Stimulated activated CD8-positive, alpha-beta memory T cell treated with anti-CD3 and anti-CD28 coated beads, Interleukin-4, amount 100 ng/mL, for 24 hours (primary cell): ENCODE measurements around the gene FBXL7.

Experiments
- DNase-seq: peaks from one replicate; pipeline ENCODE4 v3.0.0-alpha.2; 2020; ENCODE audit warnings: low read depth

The FBXL7 gene

GRCh38 chr5:15499528-15500324 lies at the start of gene FBXL7:
Gene FBXL7, plus strand, starts transcription at chr5:15500180.
- DNase-seq, result no peak

DNA sequence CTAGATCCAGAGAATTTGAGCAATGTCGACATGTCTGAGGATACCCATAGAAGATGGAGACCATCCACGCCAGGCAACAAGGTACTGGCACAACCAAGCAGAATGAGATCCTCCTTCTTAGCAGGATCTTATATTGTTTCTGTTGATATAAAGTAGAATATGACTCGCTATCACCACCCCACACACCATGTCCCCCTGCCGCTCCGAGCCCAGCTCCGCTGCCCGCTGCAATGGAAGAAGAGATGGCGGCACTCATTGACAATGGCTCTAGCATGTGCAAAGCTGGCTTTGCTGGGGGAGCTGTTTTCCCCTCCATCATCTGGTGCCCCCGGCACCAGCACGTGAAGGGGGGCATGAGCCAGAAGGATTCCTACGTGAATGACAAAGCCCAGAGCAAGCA lies 49.5 kb upstream of the FBXL7 start:
- DNase-seq, result no peak

DNA sequence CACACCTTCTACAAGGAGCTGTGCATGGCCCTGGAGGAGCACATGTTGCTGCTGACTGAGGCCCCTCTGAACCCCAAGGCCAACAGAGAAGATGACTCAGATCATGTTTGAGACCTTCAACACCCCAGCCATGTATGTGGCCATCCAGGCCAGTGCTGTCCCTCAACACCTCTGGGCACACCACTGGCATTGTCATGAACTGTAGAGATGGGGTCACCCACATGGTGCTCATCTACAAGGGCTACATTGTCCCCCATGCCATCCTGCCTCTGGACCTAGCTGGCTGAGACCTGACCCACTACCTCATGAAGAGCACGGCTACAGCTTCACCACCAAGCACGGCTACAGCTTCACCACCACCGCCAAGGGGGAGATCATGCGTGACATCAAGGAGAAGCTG lies 49.0 kb upstream of the FBXL7 start:
- no peak for DNase-seq

DNA sequence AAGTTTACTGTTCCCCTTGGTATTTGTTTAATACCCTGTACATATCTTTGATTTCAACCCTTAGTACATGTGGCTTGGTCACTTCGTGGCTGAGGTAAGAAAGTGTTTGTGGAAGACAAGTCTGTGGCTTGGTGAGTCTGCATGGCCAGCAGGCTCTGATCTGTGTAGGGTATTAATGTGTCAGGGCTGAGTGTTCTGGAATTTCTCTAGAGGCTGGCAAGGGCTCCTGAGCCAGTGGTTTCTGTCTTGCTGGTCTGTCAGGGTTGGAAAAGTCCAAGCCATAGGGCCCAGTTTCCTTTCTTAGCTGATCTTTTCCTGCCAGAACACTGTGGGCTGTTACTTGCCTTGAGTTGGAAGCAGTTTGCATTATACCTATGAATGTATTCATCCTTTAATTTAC lies 48.0 kb upstream of the FBXL7 start:
- no peak for DNase-seq

DNA sequence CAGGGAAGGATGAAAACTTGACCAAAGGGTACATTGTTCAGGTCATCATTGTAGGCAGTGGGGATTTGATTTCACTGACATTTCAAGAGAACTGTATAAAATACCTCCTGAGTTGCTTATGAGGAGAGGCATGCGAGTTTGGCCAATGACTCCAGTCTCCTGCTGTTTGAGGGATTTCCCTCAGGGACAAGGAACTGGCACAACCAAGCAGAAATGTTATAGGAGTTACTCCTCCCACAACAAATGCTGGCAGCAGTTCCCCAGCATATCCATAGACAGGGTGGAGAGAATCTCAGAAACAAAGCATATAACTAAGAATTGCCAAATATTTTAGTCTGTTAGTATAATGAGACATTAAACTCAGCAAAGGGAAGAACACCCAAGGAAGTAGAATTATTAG lies 47.2 kb upstream of the FBXL7 start:
- DNase-seq, result no peak

DNA sequence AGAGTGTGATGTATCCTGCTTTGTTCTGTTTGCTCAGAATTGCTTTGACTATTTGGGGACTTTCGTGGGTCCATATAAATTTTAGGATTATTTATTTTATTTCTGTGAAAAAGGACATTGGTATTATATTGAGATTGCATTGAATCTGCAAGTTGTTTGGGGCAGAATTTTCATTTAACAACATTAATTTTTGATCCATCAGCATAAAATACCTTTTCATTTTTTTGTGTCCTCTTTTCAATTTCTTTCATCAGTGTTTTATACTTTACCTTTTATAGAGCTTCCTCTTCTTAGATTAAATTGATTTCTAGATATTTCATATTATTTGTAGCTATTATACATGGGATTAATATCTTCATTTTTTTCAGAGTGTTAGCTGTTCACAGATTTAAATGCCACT lies 40.8 kb upstream of the FBXL7 start:
- no peak for DNase-seq

- no peak for DNase-seq
These were observed 36.6 kb upstream of the FBXL7 start for GRCh38 chr5:15463231-15463980.

DNA sequence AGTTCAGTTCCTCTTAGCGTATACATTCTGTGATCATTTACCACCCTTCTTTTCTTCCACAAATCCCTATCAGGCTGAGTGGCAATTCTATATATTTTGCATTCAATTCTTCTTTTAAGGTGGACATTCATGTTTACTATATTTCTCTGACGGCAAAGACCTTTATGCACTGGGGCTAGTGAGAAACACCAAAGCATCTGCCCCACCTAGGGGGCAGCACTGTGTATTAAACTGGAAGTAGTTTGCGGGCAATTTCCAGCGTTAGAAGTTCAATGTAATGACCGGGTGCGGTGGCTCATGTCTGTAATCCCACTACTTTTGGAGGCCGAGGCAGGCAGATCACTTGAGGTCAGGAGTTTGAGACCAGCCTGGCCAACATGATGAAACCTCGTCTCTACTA lies 27.9 kb upstream of the FBXL7 start:
- DNase-seq, result no peak

GRCh38 chr5:15474143-15474719 lies 25.7 kb upstream of the FBXL7 start:
- no peak for DNase-seq

- no peak for DNase-seq
These were observed 24.6 kb upstream of the FBXL7 start for GRCh38 chr5:15475367-15475766.

DNA sequence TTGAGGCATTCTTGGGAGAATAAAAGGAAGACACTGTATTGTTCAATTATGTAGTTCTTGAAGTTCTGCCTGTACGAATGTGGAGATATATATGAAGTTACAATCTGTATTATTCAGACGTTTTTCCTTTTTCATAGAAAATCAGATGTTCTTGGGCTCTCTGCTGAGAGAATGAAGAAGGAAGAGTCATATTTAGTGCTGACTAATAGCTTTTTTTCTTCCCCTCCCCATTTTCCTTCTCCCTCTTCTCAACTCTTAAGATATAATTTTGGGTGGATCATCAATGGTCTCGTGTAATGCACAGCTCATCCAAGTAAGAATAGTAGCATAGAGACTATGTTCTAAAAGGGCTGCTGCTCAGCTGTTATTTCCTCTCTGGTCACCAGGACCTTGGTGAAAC lies 23.0 kb upstream of the FBXL7 start:
- DNase-seq, result no peak

DNA sequence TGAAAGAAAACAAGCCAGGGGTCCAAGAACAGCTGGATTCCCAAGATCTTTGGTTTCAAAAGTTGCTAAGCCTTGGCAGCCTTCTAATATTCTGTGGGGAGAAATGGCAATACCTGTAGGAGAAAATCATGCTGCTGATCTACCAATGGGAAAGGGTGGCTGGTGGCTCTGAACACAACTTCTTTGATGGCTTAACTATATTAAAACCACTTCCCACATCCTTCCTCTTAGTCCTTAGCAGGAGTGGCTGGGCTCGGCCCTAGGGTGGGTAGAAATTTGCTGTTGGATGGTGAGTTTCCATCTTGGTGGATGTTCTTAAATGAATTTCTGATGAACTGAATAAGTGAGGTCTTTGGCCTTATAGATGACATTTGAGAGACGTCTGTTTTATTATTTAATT lies 19.5 kb upstream of the FBXL7 start:
- DNase-seq, result no peak

- DNase-seq, result no peak
These were observed 16.5 kb upstream of the FBXL7 start for GRCh38 chr5:15483351-15484097.

- no peak for DNase-seq
These were observed 12.8 kb upstream of the FBXL7 start for GRCh38 chr5:15487228-15487627.

- DNase-seq, result no peak
These were observed 10.3 kb upstream of the FBXL7 start for GRCh38 chr5:15489571-15490235.

DNA sequence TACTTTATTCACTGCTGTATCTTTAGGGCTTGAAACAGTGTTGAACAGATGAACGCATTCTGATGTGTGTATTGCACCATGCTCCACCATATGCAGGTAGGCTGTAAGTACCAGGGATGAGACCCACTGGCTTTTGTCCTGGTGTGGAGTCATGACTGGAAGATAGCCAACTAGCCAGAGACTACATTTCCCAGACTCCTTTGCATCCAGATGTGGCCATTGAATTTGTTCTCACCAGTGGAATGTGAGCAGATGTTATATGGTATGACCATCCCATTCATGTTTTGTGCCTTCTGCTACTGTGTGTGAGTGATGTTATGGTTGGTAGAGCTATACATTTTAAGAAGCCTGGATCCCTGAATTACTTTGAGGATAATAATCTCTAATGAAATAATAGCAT lies 7.4 kb upstream of the FBXL7 start:
- DNase-seq, result no peak

- no peak for DNase-seq
These were observed 6.5 kb upstream of the FBXL7 start for GRCh38 chr5:15493501-15493900.

- DNase-seq, result no peak
These were observed 5.0 kb upstream of the FBXL7 start for GRCh38 chr5:15495026-15495425.

DNA sequence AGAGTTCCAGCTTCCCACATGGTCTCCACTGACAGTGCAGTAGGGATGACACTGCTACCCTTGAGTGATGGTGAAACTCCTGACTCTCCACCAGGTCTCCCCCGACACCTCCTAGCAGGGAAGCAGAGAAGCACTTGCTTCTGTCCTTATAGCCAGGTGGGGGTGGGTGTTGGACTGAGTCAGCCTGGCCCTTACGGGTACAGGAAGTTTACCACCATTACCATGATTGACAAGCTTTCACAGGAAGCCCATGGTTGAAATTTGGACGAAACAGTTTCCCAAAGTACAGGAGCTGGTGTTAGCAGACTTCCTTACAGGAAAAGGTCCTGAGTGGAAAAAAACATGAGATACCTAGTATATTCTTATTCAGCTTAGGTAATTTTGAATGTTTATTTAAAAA lies 3.1 kb upstream of the FBXL7 start:
- DNase-seq, result no peak

DNA sequence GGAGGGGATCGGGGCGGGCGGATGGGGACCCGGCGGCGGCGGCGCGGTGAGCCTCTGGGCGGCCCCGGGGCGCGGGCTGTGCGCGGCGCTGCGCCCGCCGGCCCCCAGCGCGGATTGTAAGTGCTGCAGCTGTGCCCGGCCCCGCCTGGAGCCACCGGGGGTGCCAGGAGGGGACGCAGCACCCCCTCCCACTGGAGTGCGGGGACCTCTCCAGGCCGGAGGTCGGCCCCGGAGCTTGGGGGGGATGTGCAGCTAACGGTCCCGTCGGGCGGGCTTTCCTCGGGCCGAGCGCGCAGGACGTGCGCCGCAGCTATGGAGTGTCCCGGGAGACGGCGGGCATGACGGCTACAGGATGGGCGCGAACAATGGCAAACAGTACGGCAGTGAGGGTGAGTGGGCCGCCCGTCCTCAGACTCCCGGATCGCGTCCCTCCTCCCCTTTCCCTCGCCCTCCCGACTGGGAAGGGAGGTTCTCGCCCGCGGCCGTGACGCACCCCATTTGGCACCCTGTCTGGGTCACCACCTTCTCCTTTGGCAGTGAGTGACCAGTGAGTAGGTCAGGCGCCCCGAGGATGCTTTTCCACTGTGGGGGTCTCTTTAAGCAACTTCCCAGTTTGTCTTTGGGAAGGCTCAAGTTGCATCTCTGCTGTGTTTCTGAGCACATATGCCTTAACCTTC lies 483 bp downstream of the FBXL7 start:
- no peak for DNase-seq

DNA sequence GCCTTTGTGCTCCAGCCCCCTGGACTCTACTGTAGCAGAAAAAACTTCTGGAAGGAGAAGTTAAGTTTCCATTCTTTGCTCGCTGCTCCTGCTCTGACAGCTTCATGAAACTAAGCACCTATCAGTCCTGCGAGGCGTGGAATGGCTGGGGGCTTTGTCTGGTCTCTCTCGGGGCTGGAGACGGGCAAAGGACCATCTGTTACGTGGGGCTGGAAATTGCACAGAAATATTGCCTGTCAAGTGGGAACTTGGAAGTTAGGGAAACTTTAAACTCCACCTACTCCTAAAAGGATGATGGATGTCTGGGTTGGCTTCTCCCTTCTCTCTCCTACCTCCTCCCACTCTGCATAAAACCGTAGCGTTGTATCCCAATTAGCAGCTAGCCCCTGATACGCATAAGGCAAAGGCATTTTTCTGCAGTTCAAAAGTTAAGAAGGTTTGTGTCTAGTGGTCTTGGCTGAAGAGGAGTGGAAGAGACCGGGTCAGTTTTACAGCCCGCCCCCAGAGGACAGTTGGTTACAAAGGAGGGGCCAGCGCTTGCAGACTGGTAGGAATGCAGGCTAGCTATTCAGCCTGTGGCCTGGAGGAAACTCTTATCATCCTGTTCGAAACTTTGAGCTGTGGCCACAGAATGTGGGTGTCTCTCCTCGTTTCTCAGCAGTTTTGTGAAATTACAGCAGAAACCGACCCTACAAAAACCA lies 1.3 kb downstream of the FBXL7 start:
- no peak for DNase-seq
